CMK (cell line): ENCODE measurements around the gene LMX1B.
"Not testable (repeated sequence)": the region's sequence is repeated elsewhere in the genome, so short reads cannot be mapped to it uniquely, and the experiment has no call there.

Experiments
- DNase-seq: peaks from one replicate; pipeline ENCODE4 v3.0.0-alpha.2; 2010; ENCODE audit warnings: low read depth

LMX1B gene

DNA sequence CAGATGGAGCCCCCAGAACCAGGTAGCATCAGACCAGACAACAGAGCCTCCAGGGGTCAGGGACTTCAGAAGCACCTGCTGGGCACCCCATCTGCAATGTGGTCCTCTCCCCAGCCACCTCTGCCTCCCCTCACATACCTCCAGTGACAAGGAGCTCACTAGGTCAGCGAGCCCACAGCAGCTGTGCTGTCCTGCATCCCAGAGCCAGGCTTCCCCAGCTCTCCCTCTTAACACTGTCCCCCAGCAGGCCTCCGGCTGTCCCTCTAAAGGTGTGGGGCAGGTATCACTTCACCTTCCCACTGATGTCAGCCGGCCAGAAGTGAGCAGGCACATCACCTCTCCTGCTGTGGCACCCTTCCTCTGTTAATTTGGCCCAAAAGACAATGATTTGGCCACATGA is 83.6 kb downstream of the LMX1B start:
- no peak for DNase-seq

DNA sequence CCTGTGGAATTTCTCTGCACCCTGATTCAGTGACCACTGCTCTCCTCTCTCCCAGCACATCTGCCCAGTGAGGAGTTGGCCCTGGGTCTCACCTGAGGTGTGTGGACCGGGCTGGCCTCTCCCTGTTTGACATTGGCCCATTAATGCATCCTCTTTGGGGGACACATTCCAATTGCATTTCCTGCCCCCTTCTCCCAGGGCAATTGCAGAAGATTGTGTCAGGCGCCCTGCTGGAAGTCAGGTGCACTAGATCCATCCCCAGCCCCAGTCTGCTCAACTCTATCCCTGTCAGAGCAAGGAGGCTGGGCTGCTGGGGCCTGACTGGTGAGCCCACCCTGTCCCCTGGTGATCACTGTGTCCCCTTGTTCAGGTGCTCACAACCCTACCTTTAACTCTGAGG is 84.5 kb downstream of the LMX1B start:
- no peak for DNase-seq

DNA sequence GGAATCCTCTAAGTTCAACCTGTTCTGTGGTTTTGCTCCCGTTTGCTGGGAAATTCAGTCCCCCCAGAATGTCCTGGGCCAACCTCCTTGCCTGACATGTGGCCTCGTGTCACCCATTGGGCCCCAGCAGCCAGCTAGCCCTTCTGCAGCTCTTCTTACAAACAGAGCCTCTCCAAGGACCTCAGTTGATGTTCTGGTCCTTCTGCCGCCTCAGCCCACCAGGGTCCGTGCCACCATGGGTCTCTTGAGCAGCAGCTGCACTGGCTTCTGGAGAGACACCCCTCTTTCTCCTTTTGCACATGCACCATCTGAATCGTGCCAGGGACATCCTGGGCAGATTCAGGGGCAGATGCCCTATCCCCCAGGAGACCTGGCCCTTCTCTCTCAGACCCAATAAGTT is 85.0 kb downstream of the LMX1B start:
- DNase-seq: no peak

DNA sequence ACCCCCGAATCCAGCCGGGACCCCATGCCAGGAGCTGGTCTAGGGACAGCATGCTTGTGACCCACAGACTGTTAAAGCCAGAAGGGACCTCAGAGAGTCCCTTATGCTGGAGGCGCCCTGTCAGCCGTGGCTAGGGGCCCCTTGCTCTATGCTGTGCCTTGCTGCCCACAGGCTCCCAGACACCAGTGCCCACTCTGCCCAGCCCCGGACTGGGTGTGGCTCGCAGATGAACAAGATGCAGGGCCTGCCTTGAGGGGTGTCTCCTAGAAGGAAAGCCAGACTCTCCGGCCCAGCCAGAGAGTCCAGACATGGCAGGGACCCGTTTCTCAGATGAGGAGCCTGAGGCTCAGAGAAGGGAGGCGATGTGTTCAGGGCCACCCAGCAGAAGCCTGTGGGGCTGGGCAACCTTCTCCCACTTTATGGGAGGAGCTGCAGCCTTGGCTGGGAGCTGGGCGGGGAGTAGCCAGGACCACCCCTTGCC is 85.7 kb downstream of the LMX1B start:
- no peak for DNase-seq

DNA sequence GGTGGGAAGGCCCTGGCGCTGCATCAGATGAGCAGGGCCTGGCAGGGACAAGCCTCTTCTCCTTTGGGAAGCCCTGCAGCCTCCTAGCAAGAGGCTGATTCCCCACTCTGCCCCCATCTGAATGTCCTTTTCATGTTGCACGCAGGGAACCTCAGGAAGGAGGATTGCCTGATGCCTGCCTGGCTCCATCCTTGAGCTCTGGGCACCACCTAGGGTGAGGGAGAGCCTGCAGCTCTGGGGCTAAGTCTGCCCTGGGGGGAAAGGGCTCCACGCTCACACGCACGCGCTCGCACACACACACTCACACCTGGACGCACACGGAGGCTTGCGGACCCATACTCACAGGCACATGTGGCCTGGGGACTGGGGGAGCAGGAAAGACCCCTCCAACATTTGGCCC is 86.6 kb downstream of the LMX1B start:
- no peak for DNase-seq

DNA sequence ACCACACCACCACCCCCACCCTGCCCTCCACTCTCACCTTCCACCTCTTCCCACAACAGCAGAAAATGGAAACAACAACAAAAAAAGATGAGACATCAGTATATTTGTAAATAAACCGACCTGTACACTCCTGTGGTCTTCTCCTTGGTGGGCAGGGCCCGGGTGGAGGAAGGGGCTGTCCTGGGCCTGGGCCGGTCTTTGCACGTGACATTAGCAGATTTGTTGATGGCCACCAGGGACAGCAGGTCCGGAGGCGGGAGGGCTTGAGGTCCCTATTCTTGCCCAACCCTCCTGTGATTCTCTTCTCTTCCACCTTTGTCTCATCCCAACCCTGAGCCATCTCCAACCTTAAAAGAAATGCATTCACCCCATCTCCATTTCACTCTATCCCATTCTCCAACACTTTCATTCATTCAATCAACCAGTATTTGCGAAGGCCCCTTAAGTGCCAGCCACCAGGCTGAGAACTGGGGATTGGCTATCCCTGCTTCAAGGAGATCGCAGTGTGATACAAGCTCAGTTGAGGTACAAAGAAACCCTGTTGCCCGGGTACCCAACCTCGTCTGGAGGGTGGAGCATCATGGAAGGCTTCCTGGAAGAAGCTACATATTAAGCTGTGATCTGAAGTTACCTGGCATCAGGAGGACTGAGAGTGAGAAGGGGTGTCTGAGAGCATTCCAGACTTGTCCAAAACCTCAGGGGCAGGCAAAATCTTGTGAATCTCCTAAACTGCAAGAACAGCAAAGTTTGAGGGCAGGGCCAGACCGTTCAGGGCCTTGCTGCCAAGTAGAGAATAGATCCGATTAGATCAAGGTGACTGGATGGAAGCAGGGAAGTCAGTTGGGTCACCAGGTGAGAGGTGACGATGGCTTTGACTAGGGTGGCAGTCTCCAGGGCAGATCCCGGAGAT is 87.4 kb downstream of the LMX1B start:
- DNase-seq: no peak

DNA sequence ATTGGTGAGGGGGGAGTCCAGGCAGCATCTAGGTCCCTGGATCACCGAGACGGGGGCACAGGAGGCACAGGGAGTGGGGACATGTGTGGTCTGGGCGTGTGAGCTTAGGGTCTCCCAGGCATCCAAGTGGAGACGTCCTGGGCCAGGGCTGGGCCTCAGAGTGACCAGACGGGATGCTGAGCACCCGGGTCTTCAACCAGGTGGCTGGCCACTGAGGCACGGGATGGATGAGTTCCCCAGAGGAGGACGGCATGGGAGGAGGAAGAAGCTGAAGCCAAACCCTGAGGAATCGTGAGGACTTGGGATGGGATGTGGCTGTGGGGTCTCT is 88.0 kb downstream of the LMX1B start:
- DNase-seq: no peak

DNA sequence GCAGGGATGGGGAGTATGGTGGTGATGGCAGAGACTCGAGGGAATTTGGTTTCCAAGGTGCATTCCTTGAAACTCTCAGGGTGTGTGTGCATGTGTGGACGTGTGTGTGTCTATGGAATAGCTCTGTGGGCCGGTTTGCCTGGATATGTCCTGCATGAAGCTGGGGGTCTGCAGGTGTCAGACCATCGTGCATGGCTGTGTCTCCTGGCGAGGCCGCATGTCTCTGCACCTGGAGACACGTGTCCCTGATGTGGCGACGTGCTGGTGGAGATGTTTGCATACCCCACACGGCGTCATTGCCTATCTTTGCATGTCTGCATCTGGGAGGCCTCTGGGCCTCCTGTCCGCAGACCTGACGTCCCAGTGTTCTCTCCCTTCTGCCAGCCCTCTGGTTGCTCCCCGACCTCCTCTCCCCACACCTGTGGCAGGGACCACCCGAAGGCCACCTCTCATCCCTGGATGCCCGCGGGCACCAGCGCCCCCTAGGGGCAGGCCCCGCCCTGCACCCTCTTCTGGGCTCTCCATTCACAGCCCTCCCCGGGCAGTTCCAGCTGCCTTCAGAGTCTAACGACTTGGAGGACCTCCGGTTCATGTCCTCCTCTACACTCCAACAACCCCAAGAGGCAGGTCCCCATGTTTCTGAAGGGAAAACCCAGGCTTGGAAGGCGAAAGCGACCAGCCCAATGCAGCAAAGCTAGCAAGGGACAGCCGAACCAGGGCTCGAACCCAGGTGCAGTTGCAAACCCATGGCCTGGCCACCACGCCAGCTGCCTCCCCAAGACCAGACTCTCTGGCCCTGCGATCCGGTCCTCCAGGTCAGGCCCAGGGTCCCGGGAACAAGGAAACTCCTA is 88.6 kb downstream of the LMX1B start:
- no peak for DNase-seq

DNA sequence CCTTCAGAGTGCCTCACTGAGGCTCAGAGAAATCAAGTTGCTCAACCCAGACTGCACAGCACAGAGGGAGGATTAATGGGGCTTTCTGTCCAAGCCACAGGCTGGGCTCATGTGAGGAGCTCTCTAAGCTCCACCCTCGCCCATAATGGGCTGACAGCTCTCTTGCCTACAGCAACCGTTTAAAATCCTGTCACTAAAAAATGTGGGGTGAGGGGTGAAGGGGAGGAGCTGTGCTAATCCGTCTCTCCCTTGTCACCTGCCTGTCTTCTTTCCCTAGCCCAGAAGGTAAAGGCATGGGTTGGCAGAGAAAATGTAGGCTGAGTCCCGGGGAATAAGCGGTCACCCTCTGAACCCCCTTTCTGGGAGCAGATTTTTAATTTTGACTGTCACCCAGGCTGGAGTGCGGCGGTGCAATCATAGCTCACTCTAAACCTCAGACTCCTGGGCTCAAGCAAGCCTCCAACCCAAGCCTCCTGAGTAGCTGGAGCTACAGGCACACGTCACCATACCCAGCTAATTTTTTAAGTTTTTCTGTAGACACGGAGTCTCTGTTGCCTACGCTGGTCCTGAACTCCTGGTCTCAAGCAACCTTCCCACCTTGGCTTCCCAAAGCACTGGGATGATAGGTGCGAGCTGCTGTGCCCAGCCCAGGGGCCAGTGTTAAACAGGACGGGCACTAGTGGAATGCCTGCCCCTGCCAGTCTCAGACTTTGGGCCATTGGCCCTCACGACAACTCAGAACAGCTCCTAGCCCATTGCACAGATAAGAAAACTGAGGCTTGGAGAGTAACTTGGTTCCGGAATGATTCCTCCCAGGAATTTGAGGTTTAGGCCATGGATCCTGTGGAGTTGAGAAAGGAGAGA is 89.5 kb downstream of the LMX1B start:
- DNase-seq: no peak

DNA sequence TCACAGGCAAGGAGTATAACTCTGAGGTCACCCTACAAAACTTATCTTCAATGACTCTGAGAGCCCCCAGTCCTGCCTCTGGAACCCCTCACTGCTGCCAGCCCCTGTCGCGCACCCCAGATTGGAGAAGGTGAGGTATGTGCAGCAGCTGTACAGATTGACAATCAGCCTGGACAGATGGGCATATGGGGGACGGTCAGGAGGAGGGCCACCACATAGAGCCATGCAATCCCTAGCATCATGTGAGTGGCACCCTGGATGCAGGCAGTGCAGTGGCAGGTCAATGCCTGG is 90.1 kb downstream of the LMX1B start:
- no peak for DNase-seq

DNA sequence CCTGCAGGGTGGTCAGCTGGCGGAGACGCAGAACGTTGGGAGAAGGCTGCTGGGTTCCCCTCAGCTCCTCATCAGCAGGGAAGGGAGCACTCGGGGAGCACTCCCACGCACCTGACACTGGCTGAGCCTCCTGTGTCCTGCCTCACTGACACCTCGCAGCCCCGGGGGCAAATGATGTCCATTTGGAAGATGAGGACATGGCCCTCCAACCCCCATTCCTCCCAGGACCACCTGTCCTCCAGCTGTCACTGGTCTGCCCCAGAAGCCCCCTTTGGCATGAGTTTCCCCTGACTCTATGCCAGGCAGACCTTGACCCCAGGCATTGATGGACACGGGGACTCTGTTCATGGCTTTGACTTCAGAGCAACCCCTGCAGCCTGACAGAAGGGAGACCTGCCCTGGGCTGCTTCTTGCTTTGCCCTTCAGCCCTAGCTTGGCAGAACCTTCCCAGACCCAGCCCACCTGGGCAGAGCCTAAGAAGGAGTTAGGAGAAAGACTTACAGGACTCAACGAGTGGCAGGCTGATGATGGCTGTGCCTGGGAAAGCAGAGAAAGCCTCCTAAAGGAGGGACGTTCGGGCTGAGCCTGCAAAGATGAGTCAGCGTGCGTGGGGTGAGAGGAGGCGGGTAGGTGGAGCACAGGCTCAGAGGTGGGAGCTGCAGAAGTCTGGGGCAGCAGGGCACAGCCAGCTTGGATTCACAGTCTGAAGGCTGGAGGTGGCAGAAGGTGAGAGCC is 90.6 kb downstream of the LMX1B start:
- DNase-seq: no peak

DNA sequence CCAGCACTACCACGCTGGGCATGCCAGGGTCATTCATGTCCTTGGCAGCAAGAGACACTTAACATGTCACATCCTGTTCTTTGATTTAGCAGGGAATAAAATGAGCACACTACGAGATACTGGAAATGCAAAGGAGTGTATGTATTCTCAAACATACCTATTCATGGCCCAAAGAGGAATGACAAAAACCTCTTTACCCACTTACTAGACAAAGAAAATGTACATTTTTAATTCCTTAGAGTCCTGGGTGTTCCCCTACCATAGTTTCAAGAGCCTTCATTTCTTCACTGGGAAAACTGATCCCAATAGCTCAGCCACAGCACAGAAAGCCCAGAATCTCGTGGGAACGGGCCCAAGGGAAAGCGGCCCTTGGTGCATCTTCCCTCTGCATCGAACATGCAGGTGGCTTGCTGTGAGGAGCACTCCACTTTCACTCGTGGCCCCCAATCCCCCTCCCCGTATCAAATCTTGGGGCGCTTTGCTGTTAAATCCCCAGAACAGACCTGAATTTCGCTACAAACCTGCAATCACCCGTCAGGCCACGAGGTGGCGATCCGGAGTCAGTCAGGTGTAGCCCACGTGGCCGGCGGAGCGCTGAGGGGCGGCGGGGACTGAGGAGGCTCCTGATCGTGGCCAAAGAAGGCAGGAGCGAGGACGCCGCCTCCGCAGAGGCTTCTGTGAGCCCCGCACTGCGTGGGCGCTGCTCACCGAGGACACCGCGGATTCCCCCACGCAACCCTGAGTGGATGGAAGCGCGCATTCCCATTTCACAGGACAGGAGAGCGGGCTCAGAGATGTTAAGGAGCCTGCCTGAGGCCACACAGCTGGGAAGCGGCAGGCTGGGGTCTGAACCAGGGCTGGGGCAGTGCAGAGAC is 91.4 kb downstream of the LMX1B start:
- DNase-seq: peak; percentile 25

DNA sequence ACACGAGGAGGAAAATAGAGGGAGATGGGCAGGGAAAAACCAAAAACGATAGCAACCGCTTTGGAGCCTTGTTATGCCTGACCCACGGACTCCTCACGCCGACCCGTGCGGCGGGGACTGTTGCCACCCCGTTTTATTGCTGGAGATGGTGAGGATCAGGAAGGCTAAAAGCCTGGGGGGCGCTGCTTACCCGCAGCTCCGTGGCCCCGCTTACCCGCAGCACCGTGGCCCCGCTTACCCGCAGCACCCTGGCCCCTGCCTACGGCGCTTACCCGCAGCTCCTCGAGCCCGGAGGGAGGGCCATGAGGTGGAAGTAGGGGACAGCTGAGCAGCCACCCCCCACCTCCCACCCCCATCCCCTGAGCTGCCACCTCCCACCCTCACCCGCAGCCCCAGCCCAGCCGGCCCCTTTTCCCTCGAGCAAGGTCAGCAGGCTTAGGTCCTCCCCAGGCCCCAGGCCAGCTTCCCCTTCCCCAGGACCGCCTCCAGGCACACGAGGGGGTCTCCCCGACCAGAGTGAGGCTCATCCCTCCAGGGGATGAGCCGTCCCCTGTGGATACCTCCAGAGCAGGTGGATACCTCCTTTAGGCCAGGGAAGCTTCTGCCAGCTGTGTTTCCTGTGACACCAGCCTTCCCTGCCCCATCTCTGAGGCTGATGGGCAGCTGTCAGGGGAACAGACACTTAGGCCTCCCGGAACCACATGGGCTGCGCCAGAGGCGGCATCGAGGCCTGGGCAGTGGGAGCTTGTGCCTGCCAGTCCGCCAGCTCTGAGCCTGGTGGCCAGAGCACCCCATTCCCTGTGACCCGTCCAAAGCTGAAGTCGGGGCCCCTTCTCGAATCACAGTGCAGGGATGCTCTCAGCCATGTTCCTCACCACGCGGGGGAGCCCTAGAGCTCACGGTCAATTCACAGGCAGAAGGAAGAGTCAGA is 92.3 kb downstream of the LMX1B start:
- DNase-seq: peak; percentile 30

DNA sequence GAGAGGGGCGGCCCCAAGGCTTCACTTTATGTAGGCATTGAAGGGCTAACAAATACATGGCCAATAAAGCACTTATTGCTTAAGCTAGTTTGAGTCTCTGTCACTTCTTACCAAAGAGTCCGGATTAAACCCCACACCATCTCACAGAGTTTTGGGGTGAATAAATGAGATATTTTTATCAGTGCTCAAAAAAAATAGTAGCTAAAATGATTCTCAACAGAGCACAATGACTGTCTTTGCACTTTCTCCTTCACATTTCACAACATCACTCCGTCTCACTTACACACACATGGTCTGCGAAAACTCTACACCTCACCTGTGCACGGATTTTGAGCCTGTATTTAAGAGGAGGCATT is 92.9 kb downstream of the LMX1B start:
- no peak for DNase-seq

DNA sequence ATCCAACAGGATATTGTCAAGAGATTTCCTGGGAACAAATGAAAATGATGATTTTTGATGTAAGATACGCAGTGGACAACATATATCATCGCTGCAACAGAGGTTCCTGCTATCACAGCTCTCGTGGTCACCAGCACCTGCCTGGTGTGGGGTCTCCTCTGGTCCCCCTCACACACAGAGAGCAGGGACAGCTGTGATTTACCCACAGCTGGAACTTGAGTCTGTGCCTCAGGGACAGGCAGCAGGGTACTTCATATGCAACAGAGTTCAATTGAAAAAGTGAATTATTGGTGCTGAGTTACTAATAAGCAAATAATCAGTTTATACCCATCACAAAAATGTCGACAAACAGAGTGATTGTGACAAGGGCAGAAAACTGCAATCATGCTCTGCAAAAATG is 93.4 kb downstream of the LMX1B start:
- no peak for DNase-seq

DNA sequence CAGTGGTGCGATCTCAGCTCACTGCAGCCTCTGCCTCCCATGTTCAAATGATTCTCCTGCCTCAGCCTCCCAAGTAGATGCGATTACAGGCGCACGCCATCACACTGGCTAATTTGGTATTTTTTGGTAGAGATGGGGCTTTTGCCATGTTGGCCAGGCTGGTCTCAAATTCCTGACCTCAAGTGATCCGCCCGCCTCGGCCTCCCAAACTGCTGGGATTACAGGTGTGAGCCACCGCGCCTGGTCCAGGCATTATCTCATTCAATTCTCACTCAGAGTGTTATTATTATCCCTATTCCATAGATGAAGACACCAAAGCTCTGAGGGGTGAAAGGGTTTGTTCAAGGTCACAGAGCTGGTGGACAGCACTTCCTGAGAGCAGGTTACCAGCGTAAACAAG is 94.0 kb downstream of the LMX1B start:
- not testable (repeated sequence) for DNase-seq

DNA sequence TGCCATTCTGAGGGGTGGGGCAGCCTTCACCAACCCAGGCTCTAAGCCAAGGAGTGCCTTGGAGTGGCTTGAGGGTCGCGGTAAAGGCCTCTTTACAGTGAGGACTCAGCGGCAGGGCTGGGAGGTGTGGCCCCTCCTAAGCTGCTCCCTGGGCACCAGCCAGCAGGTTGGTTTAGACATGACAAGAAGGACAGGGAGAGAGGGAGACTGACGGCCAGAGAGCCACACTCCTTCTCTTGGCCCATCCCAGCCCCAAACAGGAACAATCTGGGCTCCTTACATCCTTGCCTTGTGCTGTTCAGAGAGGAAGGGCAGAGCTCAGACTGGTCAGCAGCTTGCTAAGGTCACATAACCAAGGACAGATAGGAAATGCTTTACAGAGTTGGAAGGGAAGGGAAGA is 94.5 kb downstream of the LMX1B start:
- DNase-seq: no peak

DNA sequence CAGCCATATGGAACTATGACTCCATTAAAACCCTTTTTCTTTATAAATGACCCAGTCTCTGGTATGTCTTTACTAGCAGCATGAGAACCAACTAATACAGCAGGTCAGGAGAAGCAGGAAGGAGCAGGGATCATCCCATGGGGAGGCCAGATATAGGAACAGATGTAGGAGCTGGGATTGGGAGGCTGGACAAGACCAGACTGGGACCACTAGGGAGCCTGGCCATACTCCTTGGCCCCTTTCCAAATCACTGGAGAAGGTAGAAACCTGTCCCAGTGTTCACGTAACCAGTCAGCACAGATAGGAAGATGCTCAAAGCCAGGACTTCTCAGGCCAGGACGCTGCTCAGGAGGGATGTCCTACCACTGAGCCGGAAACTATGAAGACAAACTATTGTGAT is 95.5 kb downstream of the LMX1B start:
- no peak for DNase-seq

DNA sequence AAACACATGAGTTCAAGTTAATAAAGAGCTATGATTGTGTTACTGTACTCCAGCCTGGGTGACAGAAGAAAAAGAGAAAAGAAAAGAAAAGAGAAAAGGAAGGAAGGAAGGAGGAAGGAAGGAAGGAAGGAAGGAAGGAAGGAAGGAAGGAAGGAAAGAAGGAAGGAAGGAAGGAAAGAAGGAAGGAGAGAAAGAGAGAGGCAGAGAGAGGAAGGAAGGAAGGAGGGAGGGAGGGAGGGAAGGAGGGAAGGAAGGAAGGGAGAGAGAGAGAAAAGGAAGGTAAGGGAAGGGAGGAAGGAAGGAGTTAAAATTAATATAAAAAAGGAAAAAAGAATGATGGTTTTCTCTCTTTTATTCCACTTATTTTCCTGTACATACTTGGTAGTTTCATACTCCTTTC is 101.7 kb downstream of the LMX1B start:
- no peak for DNase-seq

DNA sequence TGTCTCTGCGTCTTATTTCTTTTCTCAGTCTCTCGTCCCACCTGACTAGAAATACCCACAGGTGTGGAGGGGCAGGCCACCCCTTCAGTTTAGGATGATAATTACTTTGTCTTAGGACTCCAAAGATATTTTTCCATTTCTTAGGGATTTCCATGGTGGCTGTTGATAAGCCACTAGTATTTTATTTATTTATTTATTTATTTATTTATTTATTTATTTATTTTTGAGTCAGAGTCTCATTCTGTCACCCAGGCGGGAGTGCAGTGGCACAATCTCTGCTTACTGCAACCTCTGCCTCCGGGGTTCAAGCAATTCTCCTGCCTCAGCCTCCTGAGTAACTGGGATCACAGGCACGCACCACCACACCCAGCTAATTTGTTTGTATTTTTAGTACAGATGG is 103.7 kb downstream of the LMX1B start:
- not testable (repeated sequence) for DNase-seq
